SHP77 treated with DMSO at 0.1 percent for 48 hours (cell line): ENCODE data around the gene GARNL3.

Source experiments
- DNase-seq: peaks from one replicate; lab custom pipeline; 2025; lab: John Stamatoyannopoulos, UW

Gene GARNL3, protein sequence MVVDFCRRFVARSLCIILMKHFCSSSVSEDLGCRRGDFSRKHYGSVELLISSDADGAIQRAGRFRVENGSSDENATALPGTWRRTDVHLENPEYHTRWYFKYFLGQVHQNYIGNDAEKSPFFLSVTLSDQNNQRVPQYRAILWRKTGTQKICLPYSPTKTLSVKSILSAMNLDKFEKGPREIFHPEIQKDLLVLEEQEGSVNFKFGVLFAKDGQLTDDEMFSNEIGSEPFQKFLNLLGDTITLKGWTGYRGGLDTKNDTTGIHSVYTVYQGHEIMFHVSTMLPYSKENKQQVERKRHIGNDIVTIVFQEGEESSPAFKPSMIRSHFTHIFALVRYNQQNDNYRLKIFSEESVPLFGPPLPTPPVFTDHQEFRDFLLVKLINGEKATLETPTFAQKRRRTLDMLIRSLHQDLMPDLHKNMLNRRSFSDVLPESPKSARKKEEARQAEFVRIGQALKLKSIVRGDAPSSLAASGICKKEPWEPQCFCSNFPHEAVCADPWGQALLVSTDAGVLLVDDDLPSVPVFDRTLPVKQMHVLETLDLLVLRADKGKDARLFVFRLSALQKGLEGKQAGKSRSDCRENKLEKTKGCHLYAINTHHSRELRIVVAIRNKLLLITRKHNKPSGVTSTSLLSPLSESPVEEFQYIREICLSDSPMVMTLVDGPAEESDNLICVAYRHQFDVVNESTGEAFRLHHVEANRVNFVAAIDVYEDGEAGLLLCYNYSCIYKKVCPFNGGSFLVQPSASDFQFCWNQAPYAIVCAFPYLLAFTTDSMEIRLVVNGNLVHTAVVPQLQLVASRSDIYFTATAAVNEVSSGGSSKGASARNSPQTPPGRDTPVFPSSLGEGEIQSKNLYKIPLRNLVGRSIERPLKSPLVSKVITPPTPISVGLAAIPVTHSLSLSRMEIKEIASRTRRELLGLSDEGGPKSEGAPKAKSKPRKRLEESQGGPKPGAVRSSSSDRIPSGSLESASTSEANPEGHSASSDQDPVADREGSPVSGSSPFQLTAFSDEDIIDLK

DNA sequence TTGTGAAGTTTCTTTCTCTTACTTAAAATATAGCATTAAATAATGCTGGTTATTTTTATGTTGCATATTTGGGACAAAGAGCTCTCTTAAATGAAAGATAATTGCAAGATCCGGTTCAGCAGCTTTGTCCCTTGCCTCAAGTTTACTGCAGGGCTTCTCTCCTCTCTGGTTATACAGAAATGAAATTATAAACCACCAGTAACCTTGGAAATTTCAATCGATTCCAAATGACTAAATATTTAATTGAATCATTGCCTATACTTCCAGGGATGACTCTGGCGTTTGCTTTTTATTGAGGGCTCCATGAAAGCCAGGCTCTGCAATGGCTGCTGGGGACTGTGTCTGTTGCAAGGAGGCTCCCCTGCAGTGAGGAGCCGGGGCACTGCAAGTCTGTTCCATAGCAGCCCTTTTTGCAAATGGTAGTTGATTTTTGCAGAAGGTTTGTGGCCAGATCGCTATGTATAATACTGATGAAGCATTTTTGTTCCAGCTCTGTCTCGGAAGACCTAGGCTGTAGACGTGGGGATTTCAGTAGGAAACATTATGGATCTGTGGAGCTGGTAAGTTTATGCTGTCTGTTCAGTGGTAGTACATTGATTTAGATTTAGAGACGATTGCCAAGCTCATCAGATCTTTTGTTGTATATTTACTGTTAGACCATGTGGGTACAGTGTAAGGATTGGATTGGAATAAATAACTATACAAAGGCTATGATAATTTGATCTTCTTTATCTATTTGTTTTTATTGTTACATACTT lies at the start of gene GARNL3:
Gene GARNL3 (plus strand): TSS at position 313 of the 758 bp plus-strand sequence. CDS start 104 bp downstream, at position 417.
- no peak for DNase-seq

DNA sequence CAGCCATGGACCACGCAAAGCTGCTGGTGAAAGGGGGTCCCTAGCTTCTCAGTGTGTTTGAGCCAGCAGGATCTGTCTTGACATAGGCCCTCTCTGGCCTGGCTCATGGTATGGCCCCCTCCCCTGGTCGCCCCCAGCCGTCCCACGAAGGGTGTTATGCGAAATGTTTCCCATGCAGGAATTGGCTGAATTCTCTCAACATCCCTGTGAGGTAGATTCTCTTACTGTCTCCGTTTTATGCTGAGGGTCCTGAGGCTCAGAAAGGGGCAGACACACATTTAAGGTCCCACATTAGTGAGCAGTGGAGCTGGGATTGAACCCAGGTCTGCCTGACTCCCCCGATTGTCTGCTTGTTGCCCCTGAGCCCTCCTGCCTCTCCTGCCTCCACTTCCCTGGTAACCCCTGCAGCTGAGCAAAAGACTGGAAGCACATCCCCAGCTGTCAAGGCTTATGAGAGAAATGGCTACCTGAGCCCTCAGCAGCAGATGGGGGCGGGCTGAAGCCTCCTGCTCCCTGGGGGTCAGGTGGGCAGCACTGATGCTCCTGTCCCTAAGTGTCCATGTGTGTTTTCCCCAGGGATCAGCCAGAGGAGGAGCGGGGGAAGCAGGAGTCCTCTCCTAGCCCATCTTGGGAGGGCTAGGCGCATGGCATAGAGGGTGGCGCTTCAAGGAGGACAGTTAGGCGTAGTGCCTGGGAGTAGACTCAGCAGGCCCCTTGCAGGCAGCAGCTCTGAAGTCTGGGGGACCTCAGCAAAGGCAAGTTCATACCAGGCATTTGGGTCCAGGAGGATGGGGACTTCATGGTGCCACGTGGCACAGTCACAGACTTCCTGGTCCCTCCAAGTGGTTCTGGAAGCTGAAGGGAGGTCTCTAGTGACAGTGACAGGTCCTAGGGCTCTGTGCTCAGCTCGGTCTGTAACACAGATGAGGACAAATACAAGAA lies 49.0 kb upstream of the GARNL3 start:
- DNase-seq, result no peak

DNA sequence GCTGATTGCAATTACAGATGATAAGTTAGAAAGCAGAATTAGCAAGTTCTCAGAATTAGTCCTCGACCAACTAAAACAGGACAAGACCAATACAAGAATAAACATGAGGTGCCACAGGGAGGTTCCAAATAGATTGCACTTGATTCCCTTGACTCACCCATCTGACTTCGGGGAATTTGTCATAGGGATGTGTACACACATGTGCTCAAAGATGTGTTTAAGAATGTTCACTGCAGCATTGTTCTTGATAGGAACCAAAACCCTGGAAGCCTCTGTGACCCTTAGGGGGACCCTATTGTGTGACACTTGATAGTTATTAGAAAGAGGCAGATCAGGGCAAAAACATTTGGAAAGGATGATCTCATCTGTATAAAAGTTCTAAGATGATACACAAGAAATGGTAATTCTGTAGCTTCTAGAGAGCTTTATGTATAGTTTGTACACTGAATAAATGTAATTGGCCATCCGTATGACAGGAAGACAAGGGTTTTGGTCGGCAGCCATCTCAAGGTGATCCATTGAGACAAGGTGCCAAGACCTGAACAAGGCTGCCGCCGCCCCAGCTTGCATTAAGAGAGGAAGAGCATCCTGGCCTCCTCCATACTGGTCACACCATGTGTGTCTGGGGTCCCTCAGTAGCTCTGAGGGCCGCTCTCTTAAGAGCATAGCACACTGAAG lies 48.2 kb upstream of the GARNL3 start:
- DNase-seq, result no peak

DNA sequence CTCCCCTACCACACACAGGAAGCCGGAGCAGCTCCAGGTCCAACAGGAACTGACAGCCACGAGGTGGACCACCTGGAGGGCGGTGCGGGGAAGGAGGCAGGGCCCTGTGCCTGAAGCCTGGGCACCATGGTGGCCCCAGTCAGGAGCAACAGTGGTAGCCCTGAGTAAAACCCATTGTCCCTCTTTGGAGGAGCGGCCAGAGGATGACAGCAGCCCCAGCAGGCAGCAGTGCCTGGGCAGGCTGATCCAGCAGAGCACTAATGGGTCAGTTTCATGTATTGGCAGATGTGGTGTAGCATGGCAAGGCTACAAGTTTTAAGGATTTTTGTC lies 47.7 kb upstream of the GARNL3 start:
- no peak for DNase-seq

DNA sequence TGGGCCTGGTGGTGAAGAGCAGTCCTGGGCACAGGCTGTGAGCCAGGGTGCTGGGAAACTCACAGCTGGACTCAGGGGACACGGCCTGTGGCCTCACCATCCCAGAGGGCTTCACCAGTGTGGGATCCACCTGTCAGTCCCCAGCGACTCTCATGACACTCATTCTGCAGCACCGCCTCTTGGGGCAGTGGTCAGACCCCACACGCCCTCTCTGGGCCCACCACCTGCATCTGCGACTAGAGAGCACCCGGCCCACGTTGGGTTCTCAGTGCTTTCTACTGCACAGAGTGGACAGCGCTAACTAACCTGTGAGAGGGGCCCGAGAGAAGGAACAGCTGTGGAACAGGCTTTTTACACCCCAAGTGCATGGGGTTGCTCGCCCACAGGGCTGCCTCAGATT lies 45.8 kb upstream of the GARNL3 start:
- no peak for DNase-seq

DNA sequence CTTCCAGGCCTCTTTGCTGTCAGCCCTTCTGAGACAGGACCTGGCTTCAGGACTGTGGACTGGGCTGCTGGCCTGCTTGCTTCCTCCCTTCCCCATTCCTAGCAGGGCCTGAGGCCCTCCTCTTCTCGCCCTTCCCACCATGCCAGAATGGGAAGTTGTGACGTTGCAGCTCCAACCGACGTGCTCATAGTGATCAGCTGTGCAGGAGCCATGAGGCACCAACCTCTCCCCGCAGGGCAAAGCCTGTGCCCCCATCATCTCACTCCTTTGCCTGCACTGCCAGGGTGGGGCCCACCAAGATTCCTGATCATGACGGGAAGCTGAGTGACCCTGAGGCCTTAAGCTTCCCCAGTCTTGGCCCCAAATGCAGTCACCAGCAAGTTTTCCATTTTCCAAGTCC lies 45.1 kb upstream of the GARNL3 start:
- DNase-seq, result no peak

DNA sequence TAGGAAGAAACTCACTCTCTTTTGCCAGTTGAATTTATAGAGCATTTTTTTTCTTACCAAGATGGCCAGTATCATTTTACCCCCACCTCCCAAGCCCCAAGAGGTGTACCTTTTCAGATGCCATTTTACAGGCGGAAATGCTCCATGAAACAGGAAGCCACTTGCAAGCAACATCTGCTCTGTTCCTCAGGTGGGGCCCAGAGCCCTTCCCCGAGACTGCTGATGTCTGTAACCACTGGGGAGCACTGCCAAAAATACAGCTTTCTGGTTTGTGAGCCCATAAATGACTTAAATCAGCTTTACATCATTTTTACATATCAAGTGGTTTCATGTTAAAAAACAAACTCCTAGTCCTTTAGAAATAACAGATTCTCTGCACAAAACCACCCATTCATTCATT lies 42.9 kb upstream of the GARNL3 start:
- no peak for DNase-seq

DNA sequence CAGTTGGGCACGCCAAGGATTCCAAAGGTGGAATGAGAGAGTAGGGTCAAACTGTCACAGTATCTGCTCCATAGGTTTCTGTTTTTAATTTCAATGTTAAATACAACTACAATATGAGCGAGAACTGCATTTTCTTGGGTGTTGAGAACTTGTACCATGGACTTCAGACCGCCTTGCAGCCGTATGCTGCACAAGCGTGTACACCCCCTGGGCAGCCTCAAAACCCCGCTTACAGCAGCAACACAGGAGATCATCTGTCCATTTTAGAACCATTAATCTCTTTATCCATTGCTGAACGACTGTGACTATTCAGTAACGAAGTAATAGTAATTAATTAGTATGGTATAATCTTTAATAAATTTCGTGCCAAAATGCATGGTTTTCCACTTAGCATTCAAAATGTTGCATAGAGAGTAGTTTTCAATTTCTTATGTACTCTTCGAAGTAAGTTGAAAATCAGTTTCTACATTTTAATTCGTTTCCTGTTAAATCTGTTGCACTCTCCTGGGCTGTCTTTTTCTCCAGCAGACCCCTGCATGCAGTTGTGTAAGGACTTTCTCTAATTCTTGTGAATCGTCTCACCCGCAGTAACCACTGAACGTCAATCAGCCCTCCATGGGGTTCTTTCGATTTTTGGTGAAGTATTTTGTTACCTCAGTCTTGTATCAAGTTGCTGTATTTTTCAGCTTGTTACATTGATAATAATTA lies 42.0 kb upstream of the GARNL3 start:
- DNase-seq, result no peak

DNA sequence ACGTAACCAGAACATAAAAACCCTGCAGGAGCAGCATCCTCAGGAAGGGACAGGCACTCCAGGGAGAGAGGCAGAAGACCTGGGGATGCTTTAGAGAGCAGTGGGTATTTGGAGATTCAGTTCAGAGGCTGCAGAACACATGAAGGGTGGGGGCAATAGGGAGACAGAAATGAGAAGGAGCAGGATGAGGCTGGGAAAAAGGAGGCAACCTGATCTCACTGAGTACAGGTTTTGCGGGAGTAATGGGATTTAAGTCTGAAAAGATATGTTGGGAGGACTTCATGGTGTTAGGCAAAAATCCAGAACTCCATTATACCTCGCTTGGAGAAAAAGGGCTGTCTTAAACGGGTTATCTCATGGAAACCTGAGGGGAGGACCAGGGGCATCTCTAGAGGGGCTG lies 41.3 kb upstream of the GARNL3 start:
- no peak for DNase-seq

DNA sequence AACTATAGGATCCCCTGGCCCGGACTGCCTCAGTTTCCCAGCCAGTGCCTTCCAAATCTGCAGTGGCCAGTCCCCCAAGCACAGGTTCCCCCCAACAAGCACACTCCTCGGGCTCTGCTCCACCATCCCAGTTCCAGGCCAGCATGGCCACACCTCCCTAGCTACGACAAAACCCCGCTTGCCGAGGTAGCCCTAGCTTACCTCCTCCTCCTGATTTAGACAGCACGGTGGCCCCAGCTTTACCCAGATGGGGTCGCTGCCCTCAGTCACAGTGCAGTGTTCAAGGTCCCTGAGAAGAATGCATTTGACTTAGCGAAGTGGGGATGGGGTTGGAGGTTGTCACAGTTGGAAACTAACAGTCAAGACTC lies 40.8 kb upstream of the GARNL3 start:
- no peak for DNase-seq

DNA sequence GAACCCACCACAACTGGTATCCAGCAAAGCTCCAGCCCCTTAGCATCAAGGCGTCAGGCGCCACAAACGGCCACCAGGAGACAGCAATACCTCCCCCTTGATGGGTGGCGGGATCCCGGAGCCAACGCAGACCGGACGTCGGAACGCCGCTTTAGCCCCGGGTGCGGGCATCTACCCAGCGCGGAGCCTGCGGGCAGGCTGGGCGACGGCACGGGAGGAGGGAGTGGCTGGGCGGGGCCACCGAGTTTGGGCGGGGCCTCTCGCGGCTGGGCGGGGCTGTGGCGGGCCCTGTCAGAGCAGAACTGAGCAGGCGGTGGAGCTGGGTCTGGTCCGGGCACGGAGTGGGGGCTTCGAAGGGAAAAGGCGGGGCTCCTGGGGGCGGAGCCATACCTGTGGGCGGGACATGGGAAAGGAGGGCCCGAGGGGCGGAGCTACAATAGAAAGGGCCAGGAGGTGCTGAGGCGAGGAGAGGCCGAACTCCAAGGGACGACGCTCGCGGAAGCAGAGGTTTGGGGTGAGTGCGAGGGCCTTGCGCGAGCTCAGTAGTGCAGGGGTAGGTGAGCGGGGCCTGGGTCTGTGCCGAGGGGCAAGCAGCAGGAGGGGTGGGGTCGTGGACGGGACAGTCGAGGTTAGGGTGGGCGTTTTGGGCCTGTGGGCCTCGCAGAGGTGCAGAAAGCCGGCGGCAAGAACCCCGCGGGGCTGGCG lies 40.2 kb upstream of the GARNL3 start:
- DNase-seq, result peak; percentile 68

DNA sequence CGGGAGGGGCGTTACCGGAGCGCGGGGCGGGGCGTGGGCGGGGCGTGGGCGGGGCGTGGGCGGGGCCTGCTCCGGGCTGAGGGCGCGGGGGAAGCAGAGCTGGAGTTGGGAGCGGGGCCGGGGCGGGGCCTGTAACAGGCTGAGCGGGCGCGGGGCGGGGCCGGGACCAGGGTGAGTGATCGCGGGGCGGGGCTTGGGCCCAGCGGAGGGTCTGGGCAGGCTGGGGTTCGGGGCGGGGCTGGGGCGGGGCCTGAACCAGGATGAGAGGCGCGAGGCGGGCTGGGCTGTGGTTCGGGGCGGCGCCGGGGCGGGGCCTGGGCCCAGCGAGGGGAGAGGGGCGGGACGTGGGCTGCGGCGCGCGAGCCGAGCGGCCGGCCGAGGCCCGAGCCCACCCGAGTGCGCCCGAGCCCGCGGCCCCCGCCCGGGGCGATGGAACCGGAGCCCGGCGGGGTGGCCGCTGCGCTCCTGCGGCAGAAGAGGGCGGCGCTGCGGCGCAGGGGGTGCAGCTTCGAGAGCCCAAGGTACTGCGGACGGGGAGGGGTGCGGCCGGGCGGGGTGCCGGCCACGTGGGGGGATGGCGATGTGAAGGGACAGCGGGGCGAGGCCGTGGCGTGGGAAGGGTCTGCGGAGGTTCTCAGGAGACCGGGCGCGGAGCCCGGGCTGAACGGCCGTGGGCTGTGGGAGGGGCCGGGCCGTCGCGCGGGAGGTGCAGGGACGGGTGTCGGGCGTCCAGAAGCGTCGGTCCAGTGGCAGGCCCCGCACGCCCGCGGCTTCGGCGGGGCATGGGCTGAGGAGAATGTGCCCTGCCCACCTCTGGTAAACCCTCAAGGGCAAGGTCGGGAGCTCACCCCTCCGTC lies 39.5 kb upstream of the GARNL3 start:
- DNase-seq, result peak; percentile 60

DNA sequence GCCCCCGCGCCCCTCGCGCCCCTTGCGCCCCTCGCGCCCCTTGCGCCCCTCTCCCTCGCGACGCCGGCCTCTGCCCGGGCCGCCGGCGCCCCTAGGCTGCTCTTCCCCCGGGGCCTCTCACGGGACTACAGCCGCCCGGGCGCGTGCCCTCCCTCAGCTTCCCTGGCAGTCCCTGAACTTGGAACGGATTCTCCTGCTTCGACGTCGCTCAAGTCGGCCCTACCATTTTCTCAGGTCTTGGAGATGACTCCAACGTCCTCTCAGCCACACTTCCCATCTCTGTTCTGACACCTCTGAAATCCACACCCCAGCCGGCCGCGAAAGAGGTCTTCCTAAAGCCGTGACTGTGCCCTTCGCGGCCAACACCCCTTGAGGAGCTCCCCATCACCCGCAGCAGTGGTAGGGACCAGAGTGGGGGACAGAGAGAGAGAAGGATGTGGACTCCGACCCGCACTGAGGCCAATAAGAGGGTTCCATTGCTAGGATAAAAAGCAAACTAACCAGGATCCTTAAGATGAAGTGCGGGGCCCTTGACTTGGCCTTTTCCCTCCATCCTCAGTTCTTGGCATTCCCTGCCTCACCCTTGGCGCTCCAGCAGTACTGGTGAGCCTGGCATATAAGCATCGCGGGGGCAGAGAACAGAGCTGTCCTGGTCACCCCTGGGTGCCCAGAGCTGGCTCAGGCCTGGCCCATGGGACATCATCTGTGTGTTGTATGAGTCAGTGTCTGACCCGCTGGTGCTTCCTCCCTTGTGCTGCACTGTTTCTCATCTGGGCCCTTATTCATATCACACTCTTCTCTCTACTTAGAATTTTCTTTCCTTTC lies 38.6 kb upstream of the GARNL3 start:
- no peak for DNase-seq

DNA sequence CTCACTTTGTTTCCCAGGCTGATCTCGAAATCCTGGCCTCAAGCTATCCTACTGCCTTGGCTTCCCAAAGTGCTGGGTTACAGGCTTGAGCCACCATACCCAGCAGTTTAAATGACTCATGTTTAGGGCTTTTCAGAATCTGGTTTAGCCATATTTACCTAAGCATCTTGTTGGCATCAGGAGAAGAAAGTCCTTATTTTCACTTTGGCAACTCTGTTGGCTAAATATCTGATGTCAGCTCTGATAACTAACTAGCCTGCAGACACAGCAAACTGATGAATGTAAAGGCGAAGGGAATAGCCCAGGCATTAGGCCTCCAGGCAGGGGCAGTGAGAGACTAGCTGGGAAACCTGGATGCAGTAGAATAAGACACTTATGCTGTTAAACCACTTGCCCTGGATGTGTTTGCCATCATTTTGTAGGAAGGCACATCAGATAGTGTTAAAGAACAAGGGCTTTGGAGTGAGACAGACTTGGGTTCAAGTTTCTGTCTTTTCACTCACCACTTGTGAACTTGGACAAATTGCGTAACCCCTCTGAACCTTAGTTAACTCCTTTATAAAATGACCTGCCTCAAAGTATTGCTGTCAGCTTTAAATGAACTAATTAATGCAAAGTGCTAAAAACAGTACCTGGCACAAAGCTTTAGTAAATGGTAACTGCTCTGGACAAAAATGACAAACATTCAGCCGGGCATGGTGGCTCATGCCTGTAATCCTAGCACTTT lies 34.7 kb upstream of the GARNL3 start:
- DNase-seq, result no peak

DNA sequence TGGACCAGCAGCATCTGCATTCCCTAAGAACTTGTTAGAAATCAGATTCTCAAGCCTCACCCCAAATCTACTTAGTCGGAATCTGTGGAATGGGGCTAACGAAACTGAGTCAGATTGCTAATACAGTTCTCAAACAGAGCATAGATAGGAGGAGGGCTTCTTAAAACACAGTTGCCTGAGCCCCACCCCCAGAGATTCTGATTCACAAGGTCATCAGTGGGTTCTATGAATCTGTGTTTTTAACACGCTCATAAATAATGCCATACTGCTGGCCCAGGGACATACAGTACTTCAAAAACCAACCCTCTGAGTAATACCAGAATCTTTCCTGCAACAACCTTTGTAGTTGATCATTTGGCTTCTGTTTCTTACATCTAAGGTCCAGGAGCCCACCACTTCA lies 32.9 kb upstream of the GARNL3 start:
- DNase-seq, result no peak

DNA sequence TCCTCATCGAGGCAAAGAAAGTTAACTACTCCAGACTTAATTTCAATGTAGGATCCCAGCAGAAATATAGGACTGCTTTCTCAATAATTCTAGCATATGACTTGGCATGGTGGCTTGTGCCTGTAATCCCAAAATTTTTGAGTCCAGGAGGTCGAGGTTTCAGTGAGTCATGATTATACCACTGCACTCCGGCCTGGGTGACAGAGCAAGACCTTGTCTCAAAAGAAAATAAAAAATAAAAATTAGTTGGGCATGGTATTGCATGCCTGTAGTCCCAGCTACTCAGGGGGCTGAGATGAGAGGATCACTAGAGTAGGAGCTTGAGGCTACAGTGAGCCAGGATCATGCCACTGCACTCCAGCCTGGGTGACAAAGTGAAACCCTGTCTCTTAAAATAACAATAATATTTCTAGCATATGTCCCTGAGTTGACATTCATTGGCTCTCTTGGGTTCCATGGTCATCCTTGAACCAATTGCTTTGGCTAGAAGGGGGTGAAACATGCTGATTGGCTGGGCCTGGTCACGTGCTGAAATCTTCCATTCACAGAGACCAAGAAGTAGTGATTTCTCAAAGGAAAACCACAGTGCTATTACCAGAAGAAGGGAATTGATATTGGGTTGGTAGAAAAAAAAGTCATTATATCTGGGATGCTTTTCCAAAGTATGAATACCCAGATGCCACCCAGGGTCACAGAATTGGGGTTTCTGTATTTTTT lies 31.6 kb upstream of the GARNL3 start:
- DNase-seq, result no peak
